ENCODE results near the gene TRIL. TPM values are rescaled to one million over a fixed set of nuclear protein-coding genes. Genes with fewer than 3 reads are reported as not detected.

The TRIL gene
- total and polyA plus RNA-seq, 2 of the 4 experiments (the other 2 are of a cell fraction), result under 0.01 to 0.09 TPM

- ATAC-seq (ENCODE audit: low read depth), result no peak; the same call in 1 of the 2 replicates
- BruUV-seq (replicated peaks), result no TSS peak
- dilution Hi-C loops (cut with HindIII; ENCODE audit: low sequenced_read_pairs, unreplicated experiment), result no loop called here
- Histone ChIP-seq H3K27me3 (ENCODE audit: control insufficient read depth, insufficient read depth, low read length) (peaks cover 58% of the 10 kb centered on the region), H3K79me1 (ENCODE audit: low read depth in 1 of 2, low read length in 2 of 2) (no peaks in the 10 kb centered on the region), H2BK120ac (ENCODE audit: low read depth, low read length) (no peak overlapping the region), H3K18ac (ENCODE audit: low read depth, low read length) (no peak overlapping the region), H3K4ac (ENCODE audit: low read depth, low read length) (no peak overlapping the region), H3K9me3 (ENCODE audit: control insufficient read depth, insufficient read depth, low read length) (peaks cover 7% of the 10 kb centered on the region; the same call in 1 of the 2 replicates), H3K9ac (ENCODE audit: low read depth, low read length) (no peak overlapping the region), H3K27ac (ENCODE audit: insufficient read depth, low read length) (no peak overlapping the region), H4K5ac (ENCODE audit: low read depth, low read length) (no peak overlapping the region), H2BK20ac (ENCODE audit: low read depth, low read length) (no peak overlapping the region), H4K8ac (ENCODE audit: low read depth in 2 of 2, low read length in 2 of 2) (no peak overlapping the region), H2AK9ac (replicated peaks; ENCODE audit: low read depth, low read length, poor library complexity) (no peak overlapping the region), H4K20me1 (ENCODE audit: insufficient read depth, low read length) (no peaks in the 10 kb centered on the region), H2BK5ac (ENCODE audit: low read depth, low read length, poor library complexity, severe bottlenecking) (no peak overlapping the region), H3K56ac (ENCODE audit: extremely low read depth, insufficient read depth, low read length) (no peak overlapping the region), H3K14ac (replicated peaks; ENCODE audit: low read depth, low read length) (no peak overlapping the region), H4K91ac (ENCODE audit: insufficient read depth, low read depth, low read length) (no peak overlapping the region), H2AK5ac (ENCODE audit: low read depth, low read length) (no peak overlapping the region), H3K4me3 (ENCODE audit: insufficient read depth, low read depth, low read length) (no peak overlapping the region), H3K23ac (ENCODE audit: low read depth, low read length) (no peak overlapping the region), H3K36me3 (ENCODE audit: control insufficient read depth, insufficient read depth, low read length) (no peaks in the 10 kb centered on the region), H3K4me1 (ENCODE audit: control insufficient read depth, insufficient read depth, low read length) (peaks cover 9% of the 10 kb centered on the region), H2BK15ac (ENCODE audit: low read depth, low read length) (no peak overlapping the region), H3K4me2 (ENCODE audit: low read depth, low read length) (peak overlapping the region; percentile 15; the same call in 1 of the 2 replicates), H3K9me1 (ENCODE audit: insufficient read depth, low read length) (no peaks in the 10 kb centered on the region), H2AFZ (replicated peaks; ENCODE audit: low read length, poor library complexity) (peak overlapping the region; percentile 76)
- DNase-seq, result peak; percentile 5
- WGBS, 2 experiments (ENCODE audit: extremely low coverage in 2 of 2, insufficient read length in 1 of 2), result 4% methylated on average over 27 of the region's 39 CpGs; no CpG with 5 or more reads in 1 of the 2 experiments
- intact Hi-C loops (cut with micrococcal nuclease), result no loop called here
- in situ Hi-C loops (cut with MboI; ENCODE audit: low sequenced_read_pairs), result no loop called here
- TF ChIP-seq BHLHE40 (IDR thresholded peaks at IDR 0.05; ENCODE audit: low read depth, low read length) (no peak), SMC3 (IDR thresholded peaks at IDR 0.05; ENCODE audit: low read depth, low read length) (peak; percentile 14; the same call in 1 of the 2 replicates), RAD21 (IDR thresholded peaks at IDR 0.05; ENCODE audit: low read length) (peak; percentile 25), RFX5 (IDR thresholded peaks at IDR 0.05; ENCODE audit: low read depth, low read length) (no peak)
- TF ChIP-seq, protein P1, sequence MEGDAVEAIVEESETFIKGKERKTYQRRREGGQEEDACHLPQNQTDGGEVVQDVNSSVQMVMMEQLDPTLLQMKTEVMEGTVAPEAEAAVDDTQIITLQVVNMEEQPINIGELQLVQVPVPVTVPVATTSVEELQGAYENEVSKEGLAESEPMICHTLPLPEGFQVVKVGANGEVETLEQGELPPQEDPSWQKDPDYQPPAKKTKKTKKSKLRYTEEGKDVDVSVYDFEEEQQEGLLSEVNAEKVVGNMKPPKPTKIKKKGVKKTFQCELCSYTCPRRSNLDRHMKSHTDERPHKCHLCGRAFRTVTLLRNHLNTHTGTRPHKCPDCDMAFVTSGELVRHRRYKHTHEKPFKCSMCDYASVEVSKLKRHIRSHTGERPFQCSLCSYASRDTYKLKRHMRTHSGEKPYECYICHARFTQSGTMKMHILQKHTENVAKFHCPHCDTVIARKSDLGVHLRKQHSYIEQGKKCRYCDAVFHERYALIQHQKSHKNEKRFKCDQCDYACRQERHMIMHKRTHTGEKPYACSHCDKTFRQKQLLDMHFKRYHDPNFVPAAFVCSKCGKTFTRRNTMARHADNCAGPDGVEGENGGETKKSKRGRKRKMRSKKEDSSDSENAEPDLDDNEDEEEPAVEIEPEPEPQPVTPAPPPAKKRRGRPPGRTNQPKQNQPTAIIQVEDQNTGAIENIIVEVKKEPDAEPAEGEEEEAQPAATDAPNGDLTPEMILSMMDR (conservative IDR thresholded peaks at IDR 0.05; ENCODE audit: low read depth, low read length), result peak; percentile 37; the same call in 1 of the 2 replicates
- CTCF ChIA-PET, result interaction anchor here (0.6 to 1.6 kb wide), 5 partner anchors 10 to 525 kb away, joined by 3 to 6 read pairs (median 3); no protein-coding TSS in a partner anchor
- POLR2A ChIA-PET (ENCODE audit: unreplicated experiment), result no interaction called here
These were observed 1.5 kb downstream of the TRIL start for GRCh38 chr7:28956608-28957063.
